HG03066 (cell line): ENCODE results near the gene JAGN1.
"Not testable (repeated sequence)": the region's sequence is repeated elsewhere in the genome, so short reads cannot be mapped to it uniquely, and the experiment has no call there.

Source experiments
- ATAC-seq: cut with Tn5 transposase; IDR thresholded peaks from one replicate; pipeline ENCODE4 v1.9.1; 2021; ENCODE audit warnings: low read depth; ENCODE audit not compliant: unreplicated experiment

JAGN1 gene

DNA sequence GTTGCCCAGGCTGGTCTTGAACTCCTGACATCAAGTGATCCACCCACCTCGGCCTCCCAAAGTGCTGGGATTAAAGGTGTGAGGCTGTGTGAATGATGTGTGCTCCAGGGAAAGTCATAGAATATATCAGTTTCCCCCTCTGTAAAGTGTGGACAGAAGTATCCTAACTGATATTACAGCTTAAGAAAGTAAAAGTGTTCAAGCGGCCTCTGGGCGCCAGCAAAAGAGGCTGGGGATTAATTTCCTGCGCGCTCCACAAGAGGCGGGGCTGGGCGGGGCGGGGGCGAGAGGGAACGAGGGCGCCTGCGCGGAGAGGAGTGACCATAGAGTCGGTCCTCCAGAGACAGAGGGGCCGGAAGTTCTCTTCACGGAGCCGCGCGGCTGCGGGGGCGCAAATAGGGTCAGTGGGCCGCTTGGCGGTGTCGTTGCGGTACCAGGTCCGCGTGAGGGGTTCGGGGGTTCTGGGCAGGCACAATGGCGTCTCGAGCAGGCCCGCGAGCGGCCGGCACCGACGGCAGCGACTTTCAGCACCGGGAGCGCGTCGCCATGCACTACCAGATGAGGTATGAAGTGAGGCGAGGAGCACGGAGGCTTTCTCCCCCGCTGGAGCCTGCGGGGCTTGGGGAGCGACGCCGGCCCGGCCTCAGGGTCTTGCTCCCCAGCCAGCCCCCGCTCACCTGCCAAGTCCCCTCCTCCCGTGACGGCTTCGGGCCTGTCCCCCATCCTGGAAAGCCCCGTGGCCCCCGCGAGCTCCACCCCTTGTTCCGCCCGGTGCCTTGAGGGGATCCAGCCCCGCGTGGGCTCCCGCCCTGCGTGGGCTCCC lies at the start of gene JAGN1:
TSS of gene JAGN1 (plus strand) at position 362 of the 823 bp plus-strand sequence. CDS start at position 475, 113 bp downstream.
- ATAC-seq = peak; percentile 77

DNA sequence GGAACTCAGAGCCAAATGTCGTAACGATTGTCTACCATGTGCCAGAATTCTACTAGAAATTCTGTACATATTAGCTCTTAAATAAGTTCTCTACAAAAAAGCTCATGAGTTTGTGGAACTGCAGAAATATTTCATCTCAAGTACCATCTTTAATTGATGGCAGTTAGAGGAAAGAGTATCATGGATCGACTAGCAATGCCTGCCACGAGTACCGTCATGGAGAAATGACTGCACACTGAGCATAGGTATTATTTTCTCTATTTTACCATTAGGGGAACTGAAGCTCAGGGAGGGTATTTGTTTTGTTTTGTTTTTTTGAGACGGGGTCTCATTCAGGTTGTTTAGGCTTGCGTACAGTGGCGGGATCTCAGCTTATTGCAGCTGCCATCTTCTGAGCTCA lies 49.4 kb upstream of the JAGN1 start:
- no peak for ATAC-seq

DNA sequence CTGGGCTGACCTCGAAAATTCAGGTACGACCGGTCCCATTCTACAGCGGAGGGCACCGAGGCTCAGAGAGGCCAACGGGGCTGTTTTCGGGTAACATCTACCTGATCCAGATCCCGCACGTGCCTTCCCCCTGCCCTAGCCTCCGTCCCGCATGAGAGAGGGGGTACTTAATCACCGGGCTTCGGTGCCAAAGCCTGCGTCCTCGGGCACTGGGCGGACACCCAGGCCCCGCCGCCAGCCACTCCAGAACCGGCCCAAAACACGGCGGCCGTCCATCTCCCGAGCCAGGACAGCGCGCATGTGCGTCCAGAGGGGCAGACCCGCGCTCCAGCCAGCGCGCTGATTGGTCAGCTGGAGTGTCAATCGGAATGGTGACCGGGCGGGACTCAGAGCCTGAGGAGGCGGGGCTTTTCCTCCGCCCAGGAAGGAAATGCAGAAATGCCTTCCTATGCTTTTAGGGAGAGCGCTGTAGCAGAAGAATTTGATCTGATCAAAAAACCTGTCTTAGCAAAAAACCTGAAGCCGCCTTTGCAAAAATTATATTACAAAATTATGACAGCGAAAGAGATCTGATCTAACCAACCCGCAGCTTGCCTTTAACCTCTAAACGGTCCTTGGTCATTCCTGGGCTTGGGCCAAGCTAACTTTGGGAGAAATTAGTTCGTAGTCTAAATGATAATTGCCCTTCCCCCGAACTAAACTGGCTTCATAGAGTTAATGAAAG lies 46.5 kb upstream of the JAGN1 start, which contains the start of gene RPUSD3:
TSS of gene RPUSD3 (minus strand) at position 294 of the 724 bp plus-strand sequence. CDS start at position 276, 18 bp downstream.
- peak; percentile 99 for ATAC-seq

DNA sequence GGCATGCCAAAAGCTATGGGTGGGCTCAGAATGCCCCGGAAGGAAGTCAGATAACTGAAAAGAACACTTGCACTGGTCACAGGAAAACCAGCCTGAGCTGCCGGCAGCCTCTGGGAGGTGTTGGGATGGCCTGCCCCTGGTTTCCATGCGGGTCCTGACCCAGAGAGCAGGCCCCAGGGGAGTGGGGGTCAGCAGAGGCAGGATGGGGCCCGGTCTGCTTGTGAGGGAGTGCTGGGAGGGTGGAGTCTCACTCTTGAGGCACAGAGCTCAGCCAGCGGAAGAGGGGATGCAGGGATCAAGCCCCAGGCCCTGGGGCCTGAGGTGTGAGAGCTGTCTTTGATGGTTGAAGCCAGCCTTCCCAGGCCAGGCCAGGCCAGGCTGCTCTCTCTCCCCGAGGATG lies 44.2 kb upstream of the JAGN1 start:
- no peak for ATAC-seq

DNA sequence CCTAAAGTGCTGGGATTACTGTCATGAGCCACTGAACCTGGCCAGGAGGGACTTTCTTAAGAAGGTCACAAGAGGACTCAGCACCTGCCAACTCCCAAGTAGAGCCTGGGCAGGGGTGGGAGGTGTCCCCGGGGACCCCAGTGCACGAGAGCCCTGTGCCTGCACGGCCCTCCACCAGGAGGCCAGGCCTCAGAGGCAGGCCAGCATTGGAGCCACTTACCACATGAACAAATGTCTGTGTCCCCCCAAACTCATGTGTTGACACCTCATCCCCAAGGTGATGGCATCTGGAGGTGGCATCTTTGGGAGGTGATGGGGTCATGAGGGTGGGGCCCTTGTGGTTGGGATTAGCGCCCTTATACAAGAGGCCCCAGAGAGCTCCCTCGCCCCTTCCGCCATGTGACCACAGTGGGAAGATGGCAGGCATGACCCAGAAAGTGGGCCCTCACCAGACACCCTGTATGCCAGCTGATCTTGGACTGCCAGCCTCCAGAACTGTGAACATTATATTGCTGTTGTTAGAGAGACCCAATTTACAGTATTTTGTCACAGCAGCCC lies 43.4 kb upstream of the JAGN1 start:
- no peak for ATAC-seq

DNA sequence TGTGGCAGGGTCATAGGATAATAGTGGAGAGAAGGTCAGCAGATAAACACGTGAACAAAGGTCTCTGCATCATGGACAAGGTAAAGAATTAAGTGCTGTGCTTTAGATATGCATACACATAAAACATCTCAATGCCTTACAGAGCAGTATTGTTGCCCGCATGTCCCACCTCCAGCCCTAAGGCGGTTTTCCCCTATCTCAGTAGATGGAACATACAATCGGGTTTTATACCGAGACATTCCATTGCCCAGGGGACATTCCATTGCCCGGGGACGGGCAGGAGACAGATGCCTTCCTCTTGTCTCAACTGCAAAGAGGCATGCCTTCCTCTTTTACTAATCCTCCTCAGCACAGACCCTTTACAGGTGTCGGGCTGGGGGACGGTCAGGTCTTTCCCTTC lies 42.5 kb upstream of the JAGN1 start:
- ATAC-seq = not testable (repeated sequence)

DNA sequence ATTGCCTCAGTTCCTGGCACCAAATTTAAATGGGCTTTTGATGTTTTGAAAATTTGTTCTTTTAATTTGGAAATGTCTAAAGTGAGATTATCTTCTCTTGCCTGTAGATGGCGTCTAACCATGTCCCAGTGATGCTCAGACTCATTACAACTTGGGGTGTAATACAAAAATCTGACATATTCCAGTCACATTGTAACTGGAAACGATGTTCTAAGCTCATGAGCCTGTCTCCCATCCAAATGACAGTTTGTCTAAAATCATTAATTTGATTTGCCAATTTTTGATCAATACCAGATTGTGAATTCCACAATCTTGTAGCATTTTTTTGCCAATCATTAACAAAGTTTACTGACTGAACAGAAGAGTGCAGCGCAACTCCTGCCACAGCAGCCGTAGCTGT lies 41.5 kb upstream of the JAGN1 start:
- ATAC-seq = not testable (repeated sequence)

DNA sequence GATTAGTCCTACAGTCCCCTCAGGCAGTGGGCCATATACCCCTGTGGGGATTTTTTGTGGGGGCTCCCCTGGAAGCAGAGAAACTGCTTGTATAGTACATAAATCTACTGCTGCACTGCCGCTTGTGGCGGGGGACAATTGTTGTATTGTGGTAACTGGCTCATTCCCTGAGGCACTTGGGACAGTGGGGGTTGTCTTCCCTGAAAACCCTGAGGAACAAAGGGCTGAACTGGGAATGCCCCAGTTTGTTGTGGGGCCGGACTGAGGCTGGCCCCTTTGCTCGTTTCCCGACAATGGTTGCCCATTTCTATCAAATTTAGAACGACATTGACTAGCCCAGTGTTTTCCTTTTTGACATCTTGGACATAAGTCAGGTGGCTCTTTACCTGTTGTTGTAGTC lies 39.0 kb upstream of the JAGN1 start:
- ATAC-seq = not testable (repeated sequence)

DNA sequence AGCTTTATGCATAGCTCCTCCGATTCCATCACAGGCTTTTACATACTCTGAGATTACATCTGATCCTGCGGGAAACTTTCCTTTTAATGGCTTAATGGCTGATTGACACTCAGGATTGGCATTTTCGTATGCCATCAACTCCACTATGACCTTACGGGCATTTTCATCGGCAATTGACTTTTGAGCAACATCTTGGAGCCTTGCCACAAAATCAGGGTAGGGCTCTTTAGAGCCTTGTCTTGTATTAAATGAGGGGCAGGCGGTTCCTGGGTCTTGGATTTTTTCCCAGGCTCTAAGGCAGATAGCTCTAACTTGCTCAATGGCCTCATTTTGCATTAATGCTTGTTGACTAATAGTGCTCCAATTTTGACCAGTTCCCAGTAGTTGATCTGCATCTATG lies 38.5 kb upstream of the JAGN1 start:
- not testable (repeated sequence) for ATAC-seq

DNA sequence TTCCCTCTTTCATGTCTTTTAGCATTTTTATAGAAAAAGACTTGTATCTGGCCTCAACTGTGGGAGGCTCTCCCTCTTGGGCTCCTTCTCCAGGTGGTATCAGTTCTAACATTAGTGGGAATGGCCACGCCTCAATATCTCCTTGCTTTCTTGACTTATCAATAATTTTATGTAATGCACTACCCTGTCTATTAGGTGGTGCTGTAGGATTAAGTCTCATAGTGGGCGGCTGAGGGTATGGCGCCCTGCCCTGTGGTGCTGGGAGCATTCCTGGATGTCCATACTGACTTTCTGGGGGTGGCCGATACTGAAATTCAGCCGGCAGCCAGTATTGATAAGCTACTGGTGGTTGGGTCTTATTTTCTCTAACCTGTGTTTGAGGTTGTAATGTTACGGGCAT lies 37.9 kb upstream of the JAGN1 start:
- ATAC-seq = no peak

DNA sequence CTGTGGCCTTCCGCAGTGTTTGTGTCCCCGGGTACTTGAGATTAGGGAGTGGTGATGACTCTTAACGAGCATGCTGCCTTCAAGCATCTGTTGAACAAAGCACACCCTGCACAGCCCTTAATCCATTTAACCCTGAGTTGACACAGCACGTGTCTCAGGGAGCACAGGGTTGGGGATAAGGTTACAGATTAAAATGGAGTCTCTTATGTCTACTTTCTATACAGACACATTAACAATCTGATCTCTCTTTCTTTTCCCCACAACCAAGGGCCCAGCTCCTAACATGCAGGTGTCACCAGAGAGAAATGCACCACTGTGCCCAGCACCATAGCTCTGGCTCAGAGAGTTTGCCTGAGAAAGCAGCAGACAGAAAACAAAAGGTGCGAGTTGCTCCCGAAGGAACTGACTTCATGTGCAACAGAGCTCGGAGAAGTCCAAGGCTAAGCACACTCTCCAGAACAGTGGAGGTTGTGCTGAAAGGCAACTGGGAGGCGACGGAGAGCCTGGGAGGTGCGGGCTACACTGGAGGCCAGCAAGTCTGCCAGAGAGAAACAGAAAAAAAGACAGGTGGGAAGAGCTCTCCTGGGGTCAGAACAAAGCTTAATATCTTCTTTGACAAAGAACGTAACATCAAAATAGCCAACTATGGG lies 36.0 kb upstream of the JAGN1 start:
- not testable (repeated sequence) for ATAC-seq

DNA sequence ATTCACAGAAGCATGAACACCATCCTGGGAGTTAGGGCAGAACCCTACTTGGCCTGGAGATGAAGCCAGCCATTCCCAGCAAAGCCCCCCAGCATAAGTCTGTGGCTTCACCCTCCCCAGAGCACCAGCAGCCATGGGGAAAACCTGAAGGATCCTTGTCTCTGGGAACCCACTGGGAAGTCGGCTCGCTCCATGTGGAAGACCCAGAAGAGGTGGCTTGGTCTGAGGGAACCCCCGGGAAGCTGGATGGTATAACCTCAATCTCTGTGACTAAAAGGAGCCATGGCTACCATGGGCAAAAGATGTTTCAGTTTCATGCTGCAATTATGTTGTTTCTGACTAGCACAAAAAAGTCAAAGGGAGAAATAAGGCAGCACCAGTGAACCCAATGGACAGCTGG lies 34.8 kb upstream of the JAGN1 start:
- ATAC-seq = no peak

DNA sequence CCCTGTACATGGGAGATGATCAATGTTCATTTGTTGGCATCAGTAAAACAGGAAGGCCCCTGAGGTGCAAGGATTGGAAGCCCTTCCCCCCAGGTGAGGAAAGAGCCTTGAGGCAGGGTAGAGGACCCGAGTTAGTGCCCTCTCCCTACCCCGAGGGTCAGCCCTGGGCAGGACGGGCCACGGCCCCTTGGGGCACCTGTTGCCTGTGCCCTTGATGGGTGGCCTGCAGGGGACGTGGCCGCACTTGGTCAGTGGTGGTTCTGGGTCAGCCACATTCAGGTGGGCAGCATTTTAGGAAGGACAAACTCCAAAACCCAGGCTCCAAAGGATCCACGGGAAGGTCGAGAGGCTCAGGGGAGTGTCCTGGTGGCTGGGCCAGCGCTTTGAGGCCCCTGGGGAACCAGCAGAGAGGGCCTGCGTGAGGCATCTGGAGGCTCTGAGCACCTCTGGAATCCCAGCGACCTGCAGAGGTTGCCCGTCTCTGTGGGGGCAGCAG lies 30.8 kb upstream of the JAGN1 start:
- ATAC-seq = no peak

DNA sequence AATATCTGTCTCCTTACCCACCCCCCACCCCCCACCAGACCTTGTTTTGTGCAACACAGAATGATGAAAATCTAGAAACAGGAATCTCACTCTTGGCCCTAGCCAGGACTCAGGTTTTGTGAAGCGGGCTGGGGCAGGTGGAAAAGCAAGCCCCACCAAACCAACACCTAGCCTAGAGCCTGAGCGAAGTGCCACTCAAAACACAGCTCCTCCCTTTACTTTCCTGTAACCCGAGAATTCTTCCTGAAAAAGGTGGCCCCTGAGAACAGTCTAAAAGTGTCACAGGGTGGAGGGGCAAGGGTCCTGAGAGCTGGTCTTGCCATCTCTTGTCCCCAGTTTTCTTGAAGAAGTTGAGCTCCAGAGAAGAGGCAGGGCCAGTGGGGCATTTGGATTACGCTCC lies 29.2 kb upstream of the JAGN1 start:
- ATAC-seq = no peak

DNA sequence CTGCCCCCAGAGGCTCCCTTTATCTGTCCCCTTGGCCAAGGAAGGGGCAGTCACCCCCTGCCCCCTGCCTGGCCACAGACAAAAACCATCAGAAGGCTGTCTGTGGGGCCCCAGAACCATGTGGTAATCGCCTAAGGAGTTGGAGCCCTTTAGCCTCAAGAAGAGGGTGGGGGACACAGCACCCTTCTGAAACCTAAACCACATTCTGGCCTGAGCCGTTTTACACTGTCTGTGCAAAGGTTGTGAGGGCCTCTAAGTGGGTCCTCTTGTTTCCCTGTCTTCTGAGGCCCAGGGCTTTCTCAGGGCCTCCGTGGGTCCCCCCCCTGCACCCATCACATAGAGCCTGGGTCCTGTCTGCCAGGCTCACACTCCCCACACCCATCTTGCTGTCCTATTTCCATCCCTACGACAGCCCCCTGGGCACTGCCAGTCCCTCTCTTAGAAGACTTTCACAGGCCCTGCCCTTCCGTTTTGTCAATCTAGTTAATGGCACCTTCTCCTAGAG lies 28.7 kb upstream of the JAGN1 start:
- ATAC-seq = no peak

DNA sequence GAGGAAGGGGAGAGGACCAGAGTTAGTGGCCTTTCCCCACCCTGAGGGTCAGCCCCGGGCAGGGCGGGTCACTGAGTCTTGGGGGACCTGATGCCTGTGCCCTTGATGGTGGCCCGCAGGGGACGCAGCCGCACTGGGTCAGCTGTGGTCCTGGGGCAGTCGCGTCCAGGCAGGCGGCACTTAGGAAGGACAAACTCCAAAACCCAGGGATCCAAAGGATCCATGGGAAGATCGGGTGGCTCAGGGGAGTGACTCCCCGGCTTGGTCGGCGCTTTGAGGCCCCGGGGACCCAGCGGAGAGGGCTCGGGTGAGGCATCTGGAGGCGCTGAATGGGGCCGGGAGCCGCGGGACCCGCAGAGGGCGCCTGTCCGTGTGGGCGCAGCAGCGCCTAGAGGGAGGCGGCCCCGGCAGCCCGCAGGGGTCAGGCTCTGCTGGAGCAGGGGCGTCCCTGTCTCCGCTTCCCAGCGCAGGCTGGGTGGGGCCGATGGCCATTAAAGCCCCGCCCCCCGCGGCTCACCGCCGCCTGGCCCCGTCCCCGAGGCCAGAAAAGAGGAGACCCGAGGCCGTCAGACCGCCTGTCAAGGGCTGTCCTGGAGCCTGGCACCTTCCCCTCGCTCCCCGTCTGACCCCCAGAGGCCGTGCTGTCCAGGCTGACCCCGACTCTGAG lies 27.9 kb upstream of the JAGN1 start:
- no peak for ATAC-seq

DNA sequence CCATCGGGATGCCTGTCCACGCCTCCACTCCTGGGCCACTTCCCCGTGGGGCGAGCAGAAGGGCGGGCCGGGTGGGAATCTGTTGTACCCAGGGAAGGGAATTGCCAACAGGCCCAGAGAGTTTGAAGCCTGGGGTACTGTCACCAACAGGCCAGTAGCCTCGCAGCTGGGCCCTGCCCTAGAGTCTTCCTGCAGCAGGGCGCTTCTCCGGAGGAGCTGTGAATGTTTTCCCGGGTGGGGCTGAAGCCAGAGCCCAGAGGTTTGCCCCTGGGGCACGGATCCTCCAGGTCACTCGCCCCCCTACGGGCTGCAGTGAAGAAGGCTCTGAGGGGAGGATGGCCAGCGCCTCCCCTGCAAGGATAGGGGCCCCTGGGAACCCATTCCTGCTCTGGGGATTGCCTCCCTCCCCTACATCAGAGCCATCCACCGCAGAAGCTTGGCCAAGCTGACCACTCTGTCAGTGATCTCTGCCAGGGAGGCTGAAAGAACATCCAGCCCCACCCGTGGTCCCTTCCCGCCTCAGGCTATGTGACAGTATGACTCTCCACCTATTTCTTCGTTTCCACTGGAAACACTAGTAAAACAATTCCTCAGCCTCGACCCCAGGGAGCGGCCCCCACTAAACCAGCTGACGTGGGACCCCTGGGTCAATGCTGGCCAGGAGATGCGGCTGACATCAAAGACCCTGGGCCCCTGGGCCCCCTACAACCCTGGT lies 27.2 kb upstream of the JAGN1 start:
- no peak for ATAC-seq

DNA sequence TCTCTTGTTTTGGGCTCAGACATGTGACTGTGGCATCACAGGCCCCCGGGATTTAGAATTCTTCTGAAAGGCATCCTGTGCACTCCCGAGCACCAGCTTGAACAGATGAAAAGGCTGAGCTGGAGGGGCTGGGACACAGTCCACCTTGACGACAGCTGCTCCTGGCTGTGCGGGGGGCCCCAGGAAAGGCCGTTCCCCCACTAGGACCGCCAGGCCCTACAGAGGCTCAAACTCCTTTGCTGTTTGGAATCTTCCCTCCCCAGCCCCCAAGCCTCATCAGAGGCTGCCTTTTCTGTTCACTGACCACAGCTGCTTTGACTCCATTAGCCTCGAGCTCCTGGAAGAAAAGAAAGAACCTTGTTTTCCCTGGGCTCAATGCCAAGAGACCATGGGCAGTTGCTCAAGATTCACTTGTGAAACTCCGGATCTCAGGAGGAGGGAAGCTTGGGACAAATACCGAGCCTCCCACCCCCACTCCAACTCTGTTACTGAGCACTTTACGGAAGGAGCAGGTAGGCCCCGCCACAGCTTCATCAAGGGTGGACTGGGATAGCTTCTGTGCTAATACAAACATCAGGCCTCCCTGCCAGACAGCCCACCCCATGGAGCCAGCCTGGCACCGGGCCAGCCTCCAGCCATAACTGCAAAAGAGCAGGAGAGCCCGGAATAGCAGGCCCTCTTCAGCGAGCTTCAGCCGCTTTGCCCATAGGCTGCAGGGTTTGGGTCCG lies 26.0 kb upstream of the JAGN1 start:
- no peak for ATAC-seq

DNA sequence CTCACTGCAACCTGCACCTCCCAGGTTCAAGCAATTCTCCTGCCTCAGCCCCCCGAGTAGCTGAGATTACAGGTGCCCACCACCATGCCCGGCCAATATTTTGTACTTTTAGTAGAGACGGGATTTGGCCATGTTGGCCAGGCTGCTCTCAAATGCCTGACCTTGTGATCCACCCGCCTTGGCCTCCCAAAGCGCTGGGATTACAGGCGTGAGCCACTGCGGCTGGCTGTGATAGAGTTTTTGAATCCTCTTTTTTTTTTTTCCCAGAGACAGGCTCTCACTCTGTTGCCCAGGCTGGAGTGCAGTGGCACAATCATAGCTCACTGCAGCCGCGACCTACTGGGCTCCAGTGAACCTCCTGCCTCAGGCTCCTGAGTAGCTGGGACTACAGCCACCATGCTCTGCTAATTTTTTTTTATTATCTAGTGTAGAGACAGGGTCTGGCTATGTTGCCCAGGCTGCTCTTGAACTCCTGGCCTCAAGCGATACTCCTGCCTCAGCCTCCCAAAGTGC lies 25.2 kb upstream of the JAGN1 start:
- not testable (repeated sequence) for ATAC-seq
